IMR-90 (cell line): ENCODE results near the gene TNFAIP8. TPM values are rescaled to one million over a fixed set of nuclear protein-coding genes. Genes with fewer than 3 reads are reported as not detected.

Experiments used
- ATAC-seq: fragments of 200-7000 bp; cut with Tn5 transposase; 2 replicates; pipeline ENCODE4 v1.9.1; 2020; ENCODE audit warnings: low read depth, mild to moderate bottlenecking, moderate library complexity
- BruUV-seq: library from RNA; stranded (reverse); fragments of 400-500 nt; replicated peaks from 2 replicates; lab custom pipeline; 2021; lab: Mats Ljungman, UMichigan
- CTCF ChIA-PET: fragments of 300-600 bp; formaldehyde crosslinking; extraction: SDS; loops from one replicate; lab custom pipeline; 2021; ENCODE audit warnings: antibody characterized with exemption; lab: Yijun Ruan, JAX
- POLR2A ChIA-PET: fragments of 300-600 bp; sonication (Branson Sonifier 250); formaldehyde crosslinking; loops from one replicate; lab custom pipeline; 2022; ENCODE audit warnings: antibody characterized with exemption; ENCODE audit not compliant: unreplicated experiment; lab: Charles Lee
- DNase-seq: peaks from one replicate; pipeline ENCODE4 v3.0.0; 2013
- H2AFZ ChIP-seq: replicated peaks from 2 replicates; pipeline ENCODE3; 2013; ENCODE audit warnings: low read length, mild to moderate bottlenecking; ENCODE audit not compliant: poor library complexity
- H2AK5ac ChIP-seq: 2 replicates; pipeline ENCODE4 v1.6.1; 2013; ENCODE audit warnings: low read depth, low read length, inconsistent platforms
- H2AK9ac ChIP-seq: replicated peaks from 2 replicates; pipeline ENCODE3; 2013; ENCODE audit warnings: mild to moderate bottlenecking, low read depth, low read length, moderate library complexity; ENCODE audit not compliant: poor library complexity
- H2BK120ac ChIP-seq: 2 replicates; pipeline ENCODE4 v1.6.1; 2013; ENCODE audit warnings: low read depth, low read length, inconsistent platforms
- H2BK15ac ChIP-seq: 3 replicates; pipeline ENCODE4 v1.6.1; 2013; ENCODE audit warnings: low read depth, low read length, inconsistent platforms
- H2BK20ac ChIP-seq: 2 replicates; pipeline ENCODE4 v1.6.1; 2013; ENCODE audit warnings: low read depth, mild to moderate bottlenecking, inconsistent platforms, low read length, moderate library complexity
- H2BK5ac ChIP-seq: 2 replicates; pipeline ENCODE4 v1.6.1; 2013; ENCODE audit warnings: mild to moderate bottlenecking, low read depth, low read length, inconsistent platforms; ENCODE audit not compliant: poor library complexity, severe bottlenecking
- H3K14ac ChIP-seq: replicated peaks from 2 replicates; pipeline ENCODE4 v1.6.1; 2013; ENCODE audit warnings: low read depth, low read length, inconsistent platforms
- H3K18ac ChIP-seq: 2 replicates; pipeline ENCODE4 v1.6.1; 2013; ENCODE audit warnings: low read depth, low read length, control low read depth
- H3K23ac ChIP-seq: 2 replicates; pipeline ENCODE4 v1.6.1; 2013; ENCODE audit warnings: low read depth, low read length, inconsistent platforms
- H3K27ac ChIP-seq: 2 replicates; pipeline ENCODE4 v1.5.1; 2013; ENCODE audit warnings: mild to moderate bottlenecking, control low read depth, low read length; ENCODE audit not compliant: insufficient read depth
- H3K27me3 ChIP-seq: 2 replicates; pipeline ENCODE4 v1.6.1; 2013; ENCODE audit warnings: low read length; ENCODE audit not compliant: control insufficient read depth, insufficient read depth
- H3K36me3 ChIP-seq: 2 replicates; pipeline ENCODE4 v1.6.1; 2013; ENCODE audit warnings: low read length, mixed read lengths; ENCODE audit not compliant: control insufficient read depth, insufficient read depth
- H3K4ac ChIP-seq: 2 replicates; pipeline ENCODE4 v1.6.1; 2013; ENCODE audit warnings: low read depth, low read length, inconsistent platforms
- H3K4me1 ChIP-seq: 2 replicates; pipeline ENCODE4 v1.6.1; 2013; ENCODE audit warnings: low read length, mixed read lengths; ENCODE audit not compliant: control insufficient read depth, insufficient read depth
- H3K4me2 ChIP-seq: 2 replicates; pipeline ENCODE4 v1.6.1; 2013; ENCODE audit warnings: low read depth, mild to moderate bottlenecking, control low read depth, low read length, moderate library complexity
- H3K4me3 ChIP-seq: 2 replicates; pipeline ENCODE4 v1.5.1; 2013; ENCODE audit warnings: low read depth, mild to moderate bottlenecking, control low read depth, low read length, moderate library complexity; ENCODE audit not compliant: insufficient read depth
- H3K56ac ChIP-seq: 2 replicates; pipeline ENCODE4 v1.6.1; 2013; ENCODE audit warnings: low read length, inconsistent platforms; ENCODE audit not compliant: insufficient read depth; ENCODE audit errors: extremely low read depth
- H3K79me1 ChIP-seq, 2 experiments: 2 replicates each; pipeline ENCODE4 v1.6.1; 2013; ENCODE audit warnings: low read length in 2 of 2, inconsistent platforms in 1 of 2, low read depth in 1 of 2
- H3K9ac ChIP-seq: 2 replicates; pipeline ENCODE4 v1.6.1; 2013; ENCODE audit warnings: low read depth, low read length, control low read depth
- H3K9me1 ChIP-seq: 2 replicates; pipeline ENCODE4 v1.6.1; 2013; ENCODE audit warnings: low read length, inconsistent platforms; ENCODE audit not compliant: insufficient read depth
- H3K9me3 ChIP-seq: 2 replicates; pipeline ENCODE4 v1.6.1; 2013; ENCODE audit warnings: low read length; ENCODE audit not compliant: control insufficient read depth, insufficient read depth
- H4K20me1 ChIP-seq: 2 replicates; pipeline ENCODE4 v1.6.1; 2013; ENCODE audit warnings: low read length, inconsistent platforms; ENCODE audit not compliant: insufficient read depth
- H4K5ac ChIP-seq: 2 replicates; pipeline ENCODE4 v1.6.1; 2013; ENCODE audit warnings: mild to moderate bottlenecking, low read depth, low read length, control low read depth
- H4K8ac ChIP-seq, 2 experiments: 2 replicates each; pipeline ENCODE4 v1.6.1; 2013; ENCODE audit warnings: low read depth in 2 of 2, low read length in 2 of 2, control low read depth in 1 of 2, inconsistent platforms in 1 of 2
- H4K91ac ChIP-seq: 2 replicates; pipeline ENCODE4 v1.6.1; 2013; ENCODE audit warnings: low read depth, low read length, inconsistent platforms; ENCODE audit not compliant: insufficient read depth
- SMC3 ChIP-seq: fragments of 150-350 bp; IDR thresholded peaks from 2 replicates; pipeline ENCODE4 v1.6.1; 2016; ENCODE audit warnings: low read depth, mild to moderate bottlenecking, antibody characterized with exemption, low read length, moderate library complexity
- WGBS, 2 experiments: methylation state at CpG; one replicate each; pipeline versions ENCODE4 v1.1.5 to v1.1.7; 2013; ENCODE audit warnings: missing lambda C conversion rate in 2 of 2; ENCODE audit not compliant: insufficient read length in 1 of 2; ENCODE audit errors: extremely low coverage in 2 of 2; 5-methylcytosine and 5-hydroxymethylcytosine counted together
- dilution Hi-C: fragments of 300-500 bp; cut with HindIII; formaldehyde crosslinking; loops from one replicate; pipeline ENCODE4 v1.14.3; 2018; ENCODE audit warnings: low sequenced_read_pairs; ENCODE audit not compliant: unreplicated experiment
- in situ Hi-C: fragments of 300-500 bp; cut with MboI; formaldehyde crosslinking; loops from 3 replicates; pipeline ENCODE4 v1.14.3; 2019; ENCODE audit warnings: low sequenced_read_pairs, inconsistent platforms, mixed read lengths
- intact Hi-C: fragments of 100-400 bp; cut with micrococcal nuclease; formaldehyde crosslinking; loops from 2 replicates; pipeline ENCODE4 v1.10.0; 2022
- polyA plus RNA-seq, 3 experiments: library from polyadenylated mRNA; depleted of rRNA; stranded (reverse); fragments of >200 nt; gene quantifications; 2 replicates each; pipeline ENCODE4 v1.2.3, GENCODE V29; 2012; ENCODE audit warnings: low replicate concordance in 1 of 3
- total RNA-seq: library from RNA; depleted of rRNA; stranded (reverse); fragments of >200 nt; gene quantifications from 2 replicates; pipeline ENCODE4 v1.2.3, GENCODE V29; 2012

TNFAIP8 gene
- total and polyA plus RNA-seq, 2 of the 4 experiments (the other 2 are of a cell fraction): 20.3 to 29.9 TPM

- no peaks in the 10 kb centered on the region for H3K9me3 ChIP-seq
- H2AK9ac ChIP-seq: no peak overlapping the region
- no peak overlapping the region for H2AFZ ChIP-seq
- intact Hi-C loops: no loop called here
- TF ChIP-seq SMC3: no peak
- no TSS peak for BruUV-seq
- no peak overlapping the region for H3K56ac ChIP-seq
- no peak overlapping the region for H2BK5ac ChIP-seq
- no peak overlapping the region for H2BK120ac ChIP-seq
- no peak overlapping the region for H4K8ac ChIP-seq
- H3K4me3 ChIP-seq: no peak overlapping the region
- no peak overlapping the region for H2BK20ac ChIP-seq
- no peak overlapping the region for H3K4me2 ChIP-seq
- ATAC-seq: peak; percentile 77
- H3K14ac ChIP-seq: no peak overlapping the region
- no peak overlapping the region for H3K23ac ChIP-seq
- H3K9me1 ChIP-seq: no peaks in the 10 kb centered on the region
- no peak overlapping the region for H2AK5ac ChIP-seq
- no peaks in the 10 kb centered on the region for H4K20me1 ChIP-seq
- peaks cover 18 to 29% of the 10 kb centered on the region in 2 experiments; a peak in 3 of 4 replicates for H3K79me1 ChIP-seq
- CTCF ChIA-PET: interaction anchor here (0.5 to 0.7 kb wide), 3 partner anchors 41 to 1456 kb away, joined by 3 to 4 read pairs (median 3); no protein-coding TSS in a partner anchor
- WGBS, 2 experiments: no CpG with 5 or more reads among the region's 1 CpG
- H3K36me3 ChIP-seq: 0 out of 2 replicates have a peak, but pooled peaks cover 1% of the 10 kb centered on the region
- H4K5ac ChIP-seq: no peak overlapping the region
- dilution Hi-C loops: no loop called here
- H3K9ac ChIP-seq: no peak overlapping the region
- POLR2A ChIA-PET: no interaction called here
- DNase-seq: no peak
- H2BK15ac ChIP-seq: no peak overlapping the region
- no peak overlapping the region for H3K18ac ChIP-seq
- no peak overlapping the region for H4K91ac ChIP-seq
- H3K4ac ChIP-seq: no peak overlapping the region
- H3K4me1 ChIP-seq: peaks cover 17% of the 10 kb centered on the region
- H3K27me3 ChIP-seq: no peaks in the 10 kb centered on the region
- in situ Hi-C loops: no loop called here
- H3K27ac ChIP-seq: no peak overlapping the region; the same call in 1 of the 2 replicates
Observed at GRCh38 chr5:119370486-119370885, 14.7 kb downstream of the TNFAIP8 start.
